Measurements from ENCODE around the gene RAB41. TPM values are rescaled to one million over a fixed set of nuclear protein-coding genes. Genes with fewer than 3 reads are reported as not detected.

The RAB41 gene
- total RNA-seq, 1 experiment from 2014 or later = not detected

DNA sequence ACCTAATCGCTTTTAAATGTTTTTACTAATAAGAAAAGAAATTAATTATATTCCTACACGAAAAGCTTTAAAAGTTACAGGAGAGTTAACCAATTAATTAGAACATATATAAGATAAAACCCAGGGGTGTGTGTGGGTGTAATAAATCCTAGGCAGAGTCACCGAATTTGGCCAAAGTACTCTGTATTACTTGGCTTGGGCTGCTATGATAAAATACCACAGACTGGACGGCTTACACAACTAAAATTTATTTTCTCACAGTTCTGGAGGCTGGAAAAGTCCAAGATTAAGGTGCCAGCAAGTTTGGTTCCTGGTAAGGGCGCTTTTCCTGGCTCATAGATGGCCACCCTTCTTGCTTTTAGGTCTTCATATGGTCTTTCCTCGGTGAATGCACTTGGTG, 37.1 kb upstream of the RAB41 start:
- peaks cover 15% of the 10 kb centered on the region for H3K27me3 Mint-ChIP-seq (ENCODE audit: insufficient read depth, unreplicated experiment)

DNA sequence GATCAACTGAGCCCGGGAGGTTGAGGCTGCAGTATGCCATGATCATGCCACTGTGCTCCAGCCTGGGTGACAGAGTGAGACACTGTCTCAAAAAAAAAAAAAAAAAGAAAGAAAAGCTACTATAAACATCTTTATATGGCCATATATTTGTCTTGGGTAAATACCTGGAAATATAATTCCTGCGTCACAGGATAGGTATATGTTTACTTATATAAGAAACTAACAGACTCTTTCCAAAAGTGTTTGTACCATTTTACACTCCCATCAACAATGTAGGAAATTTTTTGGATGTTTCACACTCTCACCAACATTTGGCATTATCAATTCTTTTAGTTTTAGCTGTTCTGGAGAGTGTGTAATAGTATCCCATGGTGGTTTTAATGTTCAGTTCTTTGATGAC, 34.7 kb upstream of the RAB41 start:
- no peaks in the 10 kb centered on the region for H3K36me3 Mint-ChIP-seq (ENCODE audit: insufficient read depth, unreplicated experiment)
- CTCF ChIA-PET = no interaction called here
- POLR2A ChIA-PET = no interaction called here
- DNase-seq (ENCODE audit: unreplicated experiment) = no peak
- peaks cover 11% of the 10 kb centered on the region for H3K27me3 Mint-ChIP-seq (ENCODE audit: insufficient read depth, unreplicated experiment)
- intact Hi-C loops (cut with micrococcal nuclease) = no loop called here
- no peak overlapping the region for H3K4me3 Mint-ChIP-seq (ENCODE audit: unreplicated experiment)
- TF ChIP-seq, protein P1, sequence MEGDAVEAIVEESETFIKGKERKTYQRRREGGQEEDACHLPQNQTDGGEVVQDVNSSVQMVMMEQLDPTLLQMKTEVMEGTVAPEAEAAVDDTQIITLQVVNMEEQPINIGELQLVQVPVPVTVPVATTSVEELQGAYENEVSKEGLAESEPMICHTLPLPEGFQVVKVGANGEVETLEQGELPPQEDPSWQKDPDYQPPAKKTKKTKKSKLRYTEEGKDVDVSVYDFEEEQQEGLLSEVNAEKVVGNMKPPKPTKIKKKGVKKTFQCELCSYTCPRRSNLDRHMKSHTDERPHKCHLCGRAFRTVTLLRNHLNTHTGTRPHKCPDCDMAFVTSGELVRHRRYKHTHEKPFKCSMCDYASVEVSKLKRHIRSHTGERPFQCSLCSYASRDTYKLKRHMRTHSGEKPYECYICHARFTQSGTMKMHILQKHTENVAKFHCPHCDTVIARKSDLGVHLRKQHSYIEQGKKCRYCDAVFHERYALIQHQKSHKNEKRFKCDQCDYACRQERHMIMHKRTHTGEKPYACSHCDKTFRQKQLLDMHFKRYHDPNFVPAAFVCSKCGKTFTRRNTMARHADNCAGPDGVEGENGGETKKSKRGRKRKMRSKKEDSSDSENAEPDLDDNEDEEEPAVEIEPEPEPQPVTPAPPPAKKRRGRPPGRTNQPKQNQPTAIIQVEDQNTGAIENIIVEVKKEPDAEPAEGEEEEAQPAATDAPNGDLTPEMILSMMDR (IDR thresholded peaks at IDR 0.05; ENCODE audit: unreplicated experiment) = no peak
- no peak overlapping the region for H3K27ac Mint-ChIP-seq (ENCODE audit: low read depth, unreplicated experiment)
- no peaks in the 10 kb centered on the region for H3K9me3 Mint-ChIP-seq (ENCODE audit: unreplicated experiment)
- H3K4me1 Mint-ChIP-seq (ENCODE audit: insufficient read depth, unreplicated experiment) = no peaks in the 10 kb centered on the region
- BruUV-seq (replicated peaks) = no TSS peak

More for the DNA sequence above, 37.1 kb upstream of the RAB41 start:
- Mint-ChIP-seq H3K27ac (ENCODE audit: low read depth, unreplicated experiment) (no peak overlapping the region), H3K36me3 (ENCODE audit: insufficient read depth, unreplicated experiment) (no peaks in the 10 kb centered on the region), H3K4me3 (ENCODE audit: unreplicated experiment) (no peak overlapping the region), H3K4me1 (ENCODE audit: insufficient read depth, unreplicated experiment) (no peaks in the 10 kb centered on the region), H3K9me3 (ENCODE audit: unreplicated experiment) (no peaks in the 10 kb centered on the region)
- intact Hi-C loops (cut with micrococcal nuclease) = no loop called here
- TF ChIP-seq, protein P1 (IDR thresholded peaks at IDR 0.05; ENCODE audit: unreplicated experiment) = no peak
- CTCF ChIA-PET = interaction anchor here (1.1 kb wide), 1 partner anchor 8 kb away, joined by 3 read pairs; no protein-coding TSS in a partner anchor
- no TSS peak for BruUV-seq (replicated peaks)
- POLR2A ChIA-PET = no interaction called here
- DNase-seq (ENCODE audit: unreplicated experiment) = no peak

DNA sequence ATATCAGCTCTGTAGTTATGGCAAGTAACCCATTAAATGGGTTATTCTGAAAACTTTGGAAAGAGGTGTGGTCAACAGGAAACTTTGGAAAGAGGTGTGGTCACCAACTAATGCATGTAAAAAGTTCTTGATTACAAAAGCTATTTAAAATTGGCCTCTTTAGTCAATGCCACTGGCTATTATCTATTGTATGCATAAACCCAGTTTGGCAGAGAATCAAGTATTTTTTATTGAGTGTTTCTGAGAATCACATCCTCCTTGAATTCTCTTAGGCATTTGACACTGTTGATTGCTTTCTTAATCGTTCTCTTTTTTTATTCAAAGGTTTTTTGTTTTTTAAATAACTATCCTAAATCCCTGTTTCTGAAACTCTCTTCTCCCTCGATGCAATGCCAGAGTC, 29.5 kb upstream of the RAB41 start:
- H3K4me1 Mint-ChIP-seq (ENCODE audit: insufficient read depth, unreplicated experiment) = peaks cover 7% of the 10 kb centered on the region
- POLR2A ChIA-PET = no interaction called here
- peaks cover 54% of the 10 kb centered on the region for H3K27me3 Mint-ChIP-seq (ENCODE audit: insufficient read depth, unreplicated experiment)
- H3K36me3 Mint-ChIP-seq (ENCODE audit: insufficient read depth, unreplicated experiment) = no peaks in the 10 kb centered on the region
- CTCF ChIA-PET = interaction anchor here (0.8 to 0.9 kb wide), 2 partner anchors 7 to 56 kb away, joined by 3 read pairs; no protein-coding TSS in a partner anchor
- H3K27ac Mint-ChIP-seq (ENCODE audit: low read depth, unreplicated experiment) = no peak overlapping the region
- intact Hi-C loops (cut with micrococcal nuclease) = no loop called here
- BruUV-seq (replicated peaks) = no TSS peak
- H3K4me3 Mint-ChIP-seq (ENCODE audit: unreplicated experiment) = no peak overlapping the region
- no peaks in the 10 kb centered on the region for H3K9me3 Mint-ChIP-seq (ENCODE audit: unreplicated experiment)
- DNase-seq (ENCODE audit: unreplicated experiment) = no peak
- TF ChIP-seq, protein P1 (IDR thresholded peaks at IDR 0.05; ENCODE audit: unreplicated experiment) = no peak

DNA sequence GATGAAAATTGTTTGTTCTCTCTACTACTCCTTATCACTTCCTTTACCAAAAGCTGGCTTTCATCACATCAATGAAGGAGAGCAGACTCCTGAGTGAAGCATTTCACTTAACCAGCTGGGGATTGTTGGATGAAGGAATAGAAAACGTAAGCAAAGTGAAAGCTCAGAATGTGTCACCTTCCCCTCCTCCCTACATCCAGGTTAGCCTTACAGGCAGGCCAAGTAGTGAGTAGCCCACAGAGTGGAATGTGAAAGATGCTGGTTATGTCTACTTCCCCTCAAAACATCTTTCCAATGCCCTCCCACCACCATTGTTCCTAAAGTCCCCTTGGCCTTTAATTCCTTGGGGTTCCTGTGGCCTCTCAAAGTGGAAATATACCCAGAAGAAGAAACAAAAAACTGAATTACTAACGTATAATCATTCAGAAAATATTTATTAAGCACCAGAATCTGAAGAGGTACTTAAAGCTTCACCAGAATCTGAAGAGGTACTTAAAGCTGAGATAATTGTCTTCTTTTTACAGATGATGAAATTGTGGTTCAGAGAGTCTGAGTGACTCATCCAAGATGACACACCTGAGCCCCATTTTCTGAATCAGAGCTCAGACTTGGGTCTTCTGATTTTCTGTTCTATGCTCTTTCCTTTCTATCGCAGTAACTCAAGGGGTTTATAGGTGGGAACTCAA, 28.5 kb upstream of the RAB41 start:
- TF ChIP-seq, protein P1 (IDR thresholded peaks at IDR 0.05; ENCODE audit: unreplicated experiment) = no peak

More for the DNA sequence above, 28.5 kb upstream of the RAB41 start:
- intact Hi-C loops (cut with micrococcal nuclease) = no loop called here
- Mint-ChIP-seq H3K4me1 (ENCODE audit: insufficient read depth, unreplicated experiment) (peaks cover 7% of the 10 kb centered on the region), H3K9me3 (ENCODE audit: unreplicated experiment) (no peaks in the 10 kb centered on the region), H3K36me3 (ENCODE audit: insufficient read depth, unreplicated experiment) (no peaks in the 10 kb centered on the region), H3K27me3 (ENCODE audit: insufficient read depth, unreplicated experiment) (peaks cover 54% of the 10 kb centered on the region), H3K4me3 (ENCODE audit: unreplicated experiment) (no peak overlapping the region), H3K27ac (ENCODE audit: low read depth, unreplicated experiment) (peak overlapping the region; percentile 81)
- BruUV-seq (replicated peaks) = TSS peak; percentile 75
- POLR2A ChIA-PET = interaction anchor here (0.7 to 1.2 kb wide), 4 partner anchors 13 to 148 kb away, joined by 3 read pairs; partner anchors contain the start of genes KIF4A and PDZD11
- CTCF ChIA-PET = interaction anchor here (0.5 to 1.8 kb wide), 4 partner anchors 8 to 163 kb away, joined by 3 to 6 read pairs (median 4); no protein-coding TSS in a partner anchor
- peak; percentile 43 for DNase-seq (ENCODE audit: unreplicated experiment)

Measured in MCF 10A (cell line).